GM19328 (cell line): ENCODE measurements around the gene COL19A1.
"Not testable (repeated sequence)": the region's sequence is repeated elsewhere in the genome, so short reads cannot be mapped to it uniquely, and the experiment has no call there.

Experiments used
- ATAC-seq: cut with Tn5 transposase; IDR thresholded peaks from one replicate; pipeline ENCODE4 v1.9.1; 2021; ENCODE audit warnings: mild to moderate bottlenecking, moderate library complexity; ENCODE audit not compliant: unreplicated experiment

The COL19A1 gene

DNA sequence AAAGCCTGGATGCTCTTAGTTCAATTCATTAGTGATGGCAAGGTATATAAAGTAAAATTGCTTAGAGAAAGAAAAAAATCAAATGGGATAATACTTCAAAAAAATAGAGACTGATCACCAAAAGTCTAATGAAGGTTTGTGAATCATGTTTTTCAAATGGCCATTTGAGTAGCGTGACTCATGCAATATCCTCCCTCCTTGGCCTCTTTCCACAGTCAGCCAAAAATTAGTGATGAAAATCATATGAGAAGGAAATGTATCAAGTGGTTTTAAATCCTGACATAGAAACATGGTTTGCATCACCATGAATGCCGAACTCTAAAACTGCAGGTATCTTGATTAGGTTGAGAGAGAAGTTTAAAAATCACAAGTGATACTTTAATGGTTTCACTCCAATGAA, 1.2 kb upstream of the COL19A1 start:
- ATAC-seq, result no peak

DNA sequence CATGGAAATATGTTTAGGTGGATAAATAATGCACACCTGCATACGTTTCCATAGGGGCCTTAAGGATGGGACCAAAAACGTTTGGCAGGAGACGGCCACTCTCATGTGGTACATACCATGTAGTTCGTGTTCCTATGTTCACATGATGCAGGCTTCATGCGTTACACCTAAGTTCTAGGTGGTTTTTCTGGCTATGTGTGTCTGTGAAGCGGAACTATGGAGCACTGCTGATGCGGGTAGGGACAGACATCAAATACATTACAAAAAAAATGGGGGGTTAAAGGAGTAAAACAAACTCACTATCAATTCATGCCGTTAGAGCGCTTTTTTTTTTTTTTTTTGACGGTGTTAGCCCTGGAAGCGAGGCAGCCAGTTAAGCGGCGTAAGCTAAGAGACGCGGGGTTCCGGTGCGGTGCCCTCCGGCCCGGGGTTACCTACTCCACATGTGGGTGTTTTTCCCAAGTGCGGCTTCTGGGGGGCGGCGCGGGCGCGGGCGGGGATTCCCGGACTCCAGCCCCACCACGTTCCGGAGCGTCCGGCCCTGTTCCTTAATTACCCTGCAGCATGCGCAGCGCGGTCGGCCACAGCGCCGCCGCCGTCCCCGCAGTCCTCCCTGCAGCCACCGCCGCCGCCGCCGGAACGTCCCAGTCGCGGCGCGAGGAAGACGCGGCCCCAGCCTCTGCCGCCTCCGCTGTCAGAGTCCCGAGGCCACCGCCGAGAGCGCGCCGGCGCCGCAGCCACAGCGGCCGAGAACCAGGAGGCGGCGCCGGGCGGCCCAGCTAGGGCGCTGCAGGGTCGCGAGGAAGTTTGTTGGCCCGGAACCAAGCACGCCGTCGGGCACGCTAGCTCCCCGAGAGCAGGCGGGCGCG, 648 bp downstream of the COL19A1 start:
- peak; percentile 71 for ATAC-seq

DNA sequence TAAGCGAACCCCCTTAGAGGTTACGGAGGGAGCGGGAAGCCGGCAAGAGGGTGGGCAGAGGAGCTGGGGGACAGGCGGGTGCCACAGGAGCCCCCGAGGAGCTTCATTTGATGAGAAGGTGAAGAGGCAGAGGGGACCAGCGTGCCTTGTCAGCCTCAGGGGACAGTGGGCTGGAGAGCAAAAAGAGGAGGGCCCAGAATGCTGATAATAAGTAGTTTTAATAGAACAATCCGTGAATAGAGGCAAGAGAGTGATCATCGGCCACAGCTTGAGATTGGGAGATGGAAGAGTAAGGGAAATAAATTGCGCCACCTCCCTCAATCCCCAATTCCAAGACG, 1.3 kb downstream of the COL19A1 start:
- no peak for ATAC-seq

GRCh38 chr6:69868252-69868804, 2.0 kb downstream of the COL19A1 start:
- no peak for ATAC-seq

DNA sequence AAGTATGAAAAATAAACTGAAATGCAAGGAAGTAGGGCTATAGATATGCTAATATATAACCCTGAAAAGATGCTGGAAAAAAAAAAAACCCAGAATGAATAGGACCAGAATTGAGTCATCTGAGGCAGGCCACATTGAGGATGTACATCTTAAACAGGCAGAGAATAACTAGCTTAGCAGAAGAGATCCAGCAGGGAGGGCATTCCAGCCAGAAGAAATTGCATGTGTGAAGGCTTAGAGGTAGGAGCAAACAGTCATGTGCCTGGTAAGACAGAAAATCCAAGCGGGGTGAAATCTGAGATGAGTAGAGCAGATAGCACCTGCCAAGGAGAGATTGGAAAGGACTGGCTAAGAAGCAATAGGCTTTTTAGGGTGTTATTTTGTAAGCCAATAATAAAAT, 2.6 kb downstream of the COL19A1 start:
- no peak for ATAC-seq

DNA sequence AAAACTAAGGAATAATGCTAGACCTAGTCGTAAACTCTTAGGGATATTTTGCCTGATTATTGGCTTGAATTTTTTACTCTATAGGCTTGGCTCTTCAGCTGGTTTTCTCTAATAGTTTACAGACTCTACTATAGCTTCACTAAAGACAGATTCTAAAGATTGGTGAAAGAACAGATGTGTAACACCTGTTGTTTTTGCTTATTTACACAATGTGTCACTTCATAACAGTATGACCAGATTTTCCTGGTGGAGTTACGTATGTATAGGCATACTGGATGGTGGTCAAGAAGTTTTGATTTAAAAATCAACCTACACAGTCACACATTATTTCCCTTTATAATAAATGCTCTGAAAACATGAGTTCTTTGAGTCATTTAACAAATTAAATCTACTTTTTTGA, 4.8 kb downstream of the COL19A1 start:
- no peak for ATAC-seq

GRCh38 chr6:69873291-69873690, 6.9 kb downstream of the COL19A1 start:
- ATAC-seq, result no peak

GRCh38 chr6:69875715-69876114, 9.4 kb downstream of the COL19A1 start:
- no peak for ATAC-seq

DNA sequence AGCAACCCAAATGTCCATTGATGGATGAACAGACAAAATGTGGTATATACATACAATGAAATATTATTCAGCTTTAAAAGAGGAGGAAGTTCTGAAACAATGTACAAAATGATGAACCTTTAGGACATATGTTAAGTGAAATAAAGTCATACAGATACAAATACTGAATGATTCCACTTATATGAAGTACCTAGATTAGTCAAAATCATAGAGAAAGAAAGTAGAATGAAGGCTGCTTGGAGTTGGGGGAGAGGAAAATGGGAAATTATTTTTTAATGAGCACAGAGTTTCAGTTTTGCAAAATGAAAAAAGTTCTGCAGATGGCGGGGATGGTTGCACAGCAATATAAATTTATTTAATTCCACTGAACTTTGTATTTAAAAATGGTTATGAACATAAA, 12.4 kb downstream of the COL19A1 start:
- ATAC-seq, result no peak

DNA sequence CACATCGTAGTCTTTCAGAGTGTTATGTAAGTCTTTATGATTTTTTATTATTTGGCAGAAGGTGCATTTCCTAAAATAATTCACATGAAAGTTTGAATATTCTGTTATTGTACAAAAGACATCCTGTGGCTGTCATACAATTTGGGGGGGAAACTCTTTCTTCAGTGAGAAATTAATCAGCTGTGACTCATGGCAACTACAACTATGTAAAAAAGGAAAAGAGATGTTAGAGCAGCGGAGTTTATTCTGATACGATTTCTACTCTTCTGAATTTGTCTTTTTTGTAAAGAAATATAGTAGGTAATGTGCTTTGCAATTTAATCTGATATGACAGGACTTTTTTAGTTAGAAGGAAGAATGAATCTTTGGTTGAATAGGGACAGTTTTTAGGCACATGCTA, 14.2 kb downstream of the COL19A1 start:
- ATAC-seq, result no peak

- ATAC-seq, result peak; percentile 79
These were observed 15.2 kb downstream of the COL19A1 start for GRCh38 chr6:69881322-69882151.

GRCh38 chr6:69883551-69883950, 17.2 kb downstream of the COL19A1 start:
- no peak for ATAC-seq

- no peak for ATAC-seq
These were observed 17.9 kb downstream of the COL19A1 start for GRCh38 chr6:69884231-69884630.

DNA sequence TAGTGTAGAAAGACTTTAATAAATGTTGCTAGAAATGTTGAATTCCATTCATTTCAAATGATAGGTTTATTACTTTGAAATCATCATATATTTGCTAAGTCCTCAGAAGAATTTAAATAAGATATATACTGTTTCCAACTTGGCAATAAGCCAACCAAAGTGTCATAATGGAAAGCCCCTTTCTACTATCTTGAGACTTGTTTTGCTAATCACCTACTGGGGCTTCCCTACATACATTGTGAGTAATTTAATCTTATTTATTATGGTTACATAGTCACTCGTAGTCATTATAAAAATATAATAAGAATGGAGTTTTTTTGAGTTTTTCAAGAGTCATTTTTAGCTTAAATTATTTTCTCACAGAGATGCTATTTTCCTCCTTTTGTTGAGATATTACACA, 20.7 kb downstream of the COL19A1 start:
- no peak for ATAC-seq

- ATAC-seq, result no peak
These were observed 21.5 kb downstream of the COL19A1 start for GRCh38 chr6:69887714-69888345.

- no peak for ATAC-seq
These were observed 22.3 kb downstream of the COL19A1 start for GRCh38 chr6:69888482-69889233.

DNA sequence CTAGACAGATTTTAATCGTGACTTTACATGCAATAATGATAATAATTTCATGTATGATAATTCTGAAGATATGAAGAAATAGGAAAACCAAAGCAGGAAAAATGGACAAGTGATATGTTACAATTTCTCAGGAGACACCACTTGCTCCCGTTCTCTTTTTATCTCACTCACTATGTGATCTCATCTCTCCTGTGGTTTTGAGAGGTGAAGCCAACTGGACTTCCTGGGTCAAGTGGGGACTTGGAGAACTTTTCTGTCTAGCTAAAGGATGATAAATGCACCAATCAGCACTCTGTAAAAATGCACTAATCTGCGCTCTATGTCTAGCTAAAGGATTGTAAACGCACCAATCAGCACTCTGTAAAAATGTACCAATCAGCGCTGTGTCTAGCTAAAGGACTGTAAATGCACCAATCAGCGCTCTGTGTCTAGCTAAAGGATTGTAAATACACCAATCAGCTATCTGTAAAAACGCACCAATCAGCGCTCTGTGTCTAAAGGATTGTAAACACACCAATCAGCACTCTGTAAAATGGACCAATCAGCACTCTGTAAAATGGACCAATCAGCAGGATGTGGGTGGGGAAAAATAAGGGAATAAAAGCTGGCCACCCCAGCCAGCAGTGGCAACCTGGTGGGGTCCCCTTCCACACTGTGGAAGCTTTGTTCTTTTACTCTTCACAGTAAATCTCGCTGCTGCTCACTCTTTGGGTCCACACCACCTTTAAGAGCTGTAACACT, 23.0 kb downstream of the COL19A1 start:
- ATAC-seq, result not testable (repeated sequence)

DNA sequence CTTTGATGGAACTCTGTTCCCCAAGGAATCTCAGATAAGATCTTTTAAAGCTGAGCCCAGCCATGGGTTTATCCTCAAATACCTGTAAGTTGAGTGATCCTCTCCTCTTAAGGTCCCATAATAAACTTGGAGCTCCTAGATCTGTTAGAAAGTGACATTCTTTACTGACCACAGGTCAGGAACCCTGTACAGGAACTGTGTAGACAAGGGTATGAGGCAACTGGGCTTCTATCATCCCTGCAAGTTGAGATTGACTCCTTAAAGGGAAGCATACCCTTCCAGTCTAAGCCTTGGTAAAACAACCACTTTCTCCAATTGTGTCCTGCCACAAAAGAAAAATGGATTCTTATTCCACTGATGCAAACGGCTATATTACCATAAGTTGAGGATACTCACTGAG, 26.2 kb downstream of the COL19A1 start:
- not testable (repeated sequence) for ATAC-seq

DNA sequence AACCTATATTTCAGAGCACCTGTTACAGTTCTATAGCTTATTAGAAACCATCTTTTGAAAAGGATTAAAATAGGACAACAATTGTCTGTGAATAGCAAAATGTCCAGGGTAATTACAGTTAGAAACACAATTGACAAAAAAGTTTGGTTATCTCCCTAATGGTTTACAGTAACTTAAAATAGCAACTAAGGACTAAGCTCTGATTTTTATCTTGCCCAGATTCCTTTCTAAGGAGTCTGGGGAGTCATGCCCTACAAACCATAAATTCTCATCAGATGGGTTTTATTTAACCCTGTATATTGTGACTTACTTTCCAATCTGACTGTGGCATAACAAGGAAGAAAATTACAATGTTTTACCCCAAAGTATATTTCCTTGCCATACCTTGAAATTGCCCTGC, 26.9 kb downstream of the COL19A1 start:
- ATAC-seq, result not testable (repeated sequence)
